Testis (tissue), 2 donors: ENCODE results near the gene CLPSL2.

Source experiments
- CTCF ChIP-seq, 3 experiments: fragments of 450-650 bp in 2 of 3; fragments of 200-600 bp in 1 of 3; sonication (generic) in 1 of 3; IDR thresholded peaks; one replicate each; pipeline ENCODE4 v1.5.1; 2016 to 2019; ENCODE audit warnings: antibody characterized with exemption in 3 of 3, mild to moderate bottlenecking in 2 of 3, moderate library complexity in 1 of 3
- POLR2A ChIP-seq: fragments of 450-650 bp; IDR thresholded peaks from one replicate; pipeline ENCODE4 v1.6.1; 2017; ENCODE audit warnings: antibody characterized with exemption, mild to moderate bottlenecking, moderate library complexity

- TF ChIP-seq CTCF (IDR thresholded peaks at IDR 0.05) (no peak), POLR2A (no peak)
These were observed 11.1 kb downstream of the CLPSL2 start for GRCh38 chr6:35787266-35788218.
